HL-60 (cell line): Measurements from ENCODE around the gene GCAT.

Source experiments
- DNase-seq, 2 experiments: peaks; one replicate each; pipeline ENCODE4 v3.0.0-alpha.2; 2010 to 2020; ENCODE audit warnings: low read depth in 1 of 2, low spot score in 1 of 2
- H3K27ac ChIP-seq: fragments of 250-450 bp; sonication (Bioruptor Pico); replicated peaks from 2 replicates; pipeline ENCODE4 v1.5.1; 2020; ENCODE audit warnings: mild to moderate bottlenecking, moderate library complexity
- H3K27me3 ChIP-seq: fragments of 250-450 bp; sonication (Bioruptor Pico); 2 replicates; pipeline ENCODE4 v1.5.1; 2021; ENCODE audit warnings: mild to moderate bottlenecking, moderate library complexity; ENCODE audit not compliant: insufficient read depth, poor library complexity, severe bottlenecking
- H3K4me3 ChIP-seq: replicated peaks from 2 replicates; pipeline ENCODE4 v1.5.1; 2011; ENCODE audit warnings: mild to moderate bottlenecking, control low read depth, low read length; ENCODE audit not compliant: insufficient read depth
- GABPA ChIP-seq: IDR thresholded peaks from 2 replicates; pipeline ENCODE4 v1.6.1; 2012; ENCODE audit warnings: low read depth
- POLR2AphosphoS5 ChIP-seq: IDR thresholded peaks from 2 replicates; pipeline ENCODE4 v1.6.1; 2012; ENCODE audit warnings: low read depth
- SPI1 ChIP-seq: IDR thresholded peaks from 2 replicates; pipeline ENCODE4 v1.6.1; 2012; ENCODE audit warnings: low read depth, mild to moderate bottlenecking, borderline replicate concordance
- TF ChIP-seq, protein P1 (sequence below): IDR thresholded peaks from one replicate; pipeline ENCODE4 v1.5.1; 2011; ENCODE audit warnings: low read length, control low read depth, inconsistent platforms; ENCODE audit not compliant: insufficient read depth
- TF ChIP-seq, protein P2 (sequence below): IDR thresholded peaks from 2 replicates; pipeline ENCODE4 v1.6.1; 2012; ENCODE audit warnings: low read depth; ENCODE audit not compliant: insufficient replicate concordance

Gene GCAT

DNA sequence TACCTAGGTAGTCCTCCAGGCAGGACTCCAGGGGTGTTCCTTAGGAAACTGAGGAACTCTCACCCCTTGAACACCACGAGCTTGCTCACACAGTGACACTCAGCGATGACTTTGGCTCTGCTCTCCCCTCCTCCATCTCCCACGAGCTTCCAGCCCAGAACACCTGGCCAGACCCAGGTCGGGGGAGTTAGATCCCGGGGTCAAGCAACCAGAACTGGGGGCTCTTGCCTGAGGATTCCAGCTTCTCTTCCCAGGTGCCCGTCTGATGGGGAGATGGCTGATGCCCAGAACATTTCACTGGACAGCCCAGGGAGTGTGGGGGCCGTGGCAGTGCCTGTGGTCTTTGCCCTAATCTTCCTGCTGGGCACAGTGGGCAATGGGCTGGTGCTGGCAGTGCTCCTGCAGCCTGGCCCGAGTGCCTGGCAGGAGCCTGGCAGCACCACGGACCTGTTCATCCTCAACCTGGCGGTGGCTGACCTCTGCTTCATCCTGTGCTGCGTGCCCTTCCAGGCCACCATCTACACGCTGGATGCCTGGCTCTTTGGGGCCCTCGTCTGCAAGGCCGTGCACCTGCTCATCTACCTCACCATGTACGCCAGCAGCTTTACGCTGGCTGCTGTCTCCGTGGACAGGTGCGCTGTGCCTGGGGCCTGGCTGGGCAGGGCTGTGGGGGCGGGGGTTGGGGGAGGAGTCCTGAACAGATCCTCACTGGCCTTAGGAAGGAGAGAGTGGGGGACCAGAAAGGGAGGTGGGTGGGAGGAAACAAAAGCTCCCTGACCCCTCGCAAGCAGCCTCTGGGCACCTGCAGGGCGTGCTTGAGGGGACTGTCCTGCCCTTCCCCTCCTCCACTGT, 15.6 kb downstream of the GCAT start, which contains the start of gene GALR3:
Gene GALR3 (plus strand): TSS at position 249 of the 852 bp plus-strand sequence. CDS start 25 bp downstream, at position 274.
- no peak within 1 kb of the TSS for H3K4me3 ChIP-seq
- peaks cover 6% of the 10 kb centered on the region for H3K27me3 ChIP-seq
- DNase-seq, result no peak

DNA sequence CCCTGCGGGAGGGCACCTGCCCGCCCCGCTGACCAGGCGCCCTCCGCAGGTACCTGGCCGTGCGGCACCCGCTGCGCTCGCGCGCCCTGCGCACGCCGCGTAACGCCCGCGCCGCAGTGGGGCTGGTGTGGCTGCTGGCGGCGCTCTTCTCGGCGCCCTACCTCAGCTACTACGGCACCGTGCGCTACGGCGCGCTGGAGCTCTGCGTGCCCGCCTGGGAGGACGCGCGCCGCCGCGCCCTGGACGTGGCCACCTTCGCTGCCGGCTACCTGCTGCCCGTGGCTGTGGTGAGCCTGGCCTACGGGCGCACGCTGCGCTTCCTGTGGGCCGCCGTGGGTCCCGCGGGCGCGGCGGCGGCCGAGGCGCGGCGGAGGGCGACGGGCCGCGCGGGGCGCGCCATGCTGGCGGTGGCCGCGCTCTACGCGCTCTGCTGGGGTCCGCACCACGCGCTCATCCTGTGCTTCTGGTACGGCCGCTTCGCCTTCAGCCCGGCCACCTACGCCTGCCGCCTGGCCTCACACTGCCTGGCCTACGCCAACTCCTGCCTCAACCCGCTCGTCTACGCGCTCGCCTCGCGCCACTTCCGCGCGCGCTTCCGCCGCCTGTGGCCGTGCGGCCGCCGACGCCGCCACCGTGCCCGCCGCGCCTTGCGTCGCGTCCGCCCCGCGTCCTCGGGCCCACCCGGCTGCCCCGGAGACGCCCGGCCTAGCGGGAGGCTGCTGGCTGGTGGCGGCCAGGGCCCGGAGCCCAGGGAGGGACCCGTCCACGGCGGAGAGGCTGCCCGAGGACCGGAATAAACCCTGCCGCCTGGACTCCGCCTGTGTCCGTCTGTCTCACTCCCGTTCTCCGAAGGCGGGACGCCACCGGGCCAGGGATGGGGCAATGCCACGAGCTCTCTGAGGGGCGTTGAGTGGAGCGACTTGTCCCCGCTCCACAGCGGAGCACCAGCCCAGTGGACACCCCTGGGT, 17.2 kb downstream of the GCAT start:
- Histone ChIP-seq H3K27me3 (peaks cover 4% of the 10 kb centered on the region), H3K4me3 (no peak overlapping the region), H3K27ac (no peak overlapping the region)
- TF ChIP-seq, protein P1, sequence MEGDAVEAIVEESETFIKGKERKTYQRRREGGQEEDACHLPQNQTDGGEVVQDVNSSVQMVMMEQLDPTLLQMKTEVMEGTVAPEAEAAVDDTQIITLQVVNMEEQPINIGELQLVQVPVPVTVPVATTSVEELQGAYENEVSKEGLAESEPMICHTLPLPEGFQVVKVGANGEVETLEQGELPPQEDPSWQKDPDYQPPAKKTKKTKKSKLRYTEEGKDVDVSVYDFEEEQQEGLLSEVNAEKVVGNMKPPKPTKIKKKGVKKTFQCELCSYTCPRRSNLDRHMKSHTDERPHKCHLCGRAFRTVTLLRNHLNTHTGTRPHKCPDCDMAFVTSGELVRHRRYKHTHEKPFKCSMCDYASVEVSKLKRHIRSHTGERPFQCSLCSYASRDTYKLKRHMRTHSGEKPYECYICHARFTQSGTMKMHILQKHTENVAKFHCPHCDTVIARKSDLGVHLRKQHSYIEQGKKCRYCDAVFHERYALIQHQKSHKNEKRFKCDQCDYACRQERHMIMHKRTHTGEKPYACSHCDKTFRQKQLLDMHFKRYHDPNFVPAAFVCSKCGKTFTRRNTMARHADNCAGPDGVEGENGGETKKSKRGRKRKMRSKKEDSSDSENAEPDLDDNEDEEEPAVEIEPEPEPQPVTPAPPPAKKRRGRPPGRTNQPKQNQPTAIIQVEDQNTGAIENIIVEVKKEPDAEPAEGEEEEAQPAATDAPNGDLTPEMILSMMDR, result no peak
- TF ChIP-seq POLR2AphosphoS5 (no peak), GABPA (no peak), SPI1 (no peak)
- TF ChIP-seq, protein P2, sequence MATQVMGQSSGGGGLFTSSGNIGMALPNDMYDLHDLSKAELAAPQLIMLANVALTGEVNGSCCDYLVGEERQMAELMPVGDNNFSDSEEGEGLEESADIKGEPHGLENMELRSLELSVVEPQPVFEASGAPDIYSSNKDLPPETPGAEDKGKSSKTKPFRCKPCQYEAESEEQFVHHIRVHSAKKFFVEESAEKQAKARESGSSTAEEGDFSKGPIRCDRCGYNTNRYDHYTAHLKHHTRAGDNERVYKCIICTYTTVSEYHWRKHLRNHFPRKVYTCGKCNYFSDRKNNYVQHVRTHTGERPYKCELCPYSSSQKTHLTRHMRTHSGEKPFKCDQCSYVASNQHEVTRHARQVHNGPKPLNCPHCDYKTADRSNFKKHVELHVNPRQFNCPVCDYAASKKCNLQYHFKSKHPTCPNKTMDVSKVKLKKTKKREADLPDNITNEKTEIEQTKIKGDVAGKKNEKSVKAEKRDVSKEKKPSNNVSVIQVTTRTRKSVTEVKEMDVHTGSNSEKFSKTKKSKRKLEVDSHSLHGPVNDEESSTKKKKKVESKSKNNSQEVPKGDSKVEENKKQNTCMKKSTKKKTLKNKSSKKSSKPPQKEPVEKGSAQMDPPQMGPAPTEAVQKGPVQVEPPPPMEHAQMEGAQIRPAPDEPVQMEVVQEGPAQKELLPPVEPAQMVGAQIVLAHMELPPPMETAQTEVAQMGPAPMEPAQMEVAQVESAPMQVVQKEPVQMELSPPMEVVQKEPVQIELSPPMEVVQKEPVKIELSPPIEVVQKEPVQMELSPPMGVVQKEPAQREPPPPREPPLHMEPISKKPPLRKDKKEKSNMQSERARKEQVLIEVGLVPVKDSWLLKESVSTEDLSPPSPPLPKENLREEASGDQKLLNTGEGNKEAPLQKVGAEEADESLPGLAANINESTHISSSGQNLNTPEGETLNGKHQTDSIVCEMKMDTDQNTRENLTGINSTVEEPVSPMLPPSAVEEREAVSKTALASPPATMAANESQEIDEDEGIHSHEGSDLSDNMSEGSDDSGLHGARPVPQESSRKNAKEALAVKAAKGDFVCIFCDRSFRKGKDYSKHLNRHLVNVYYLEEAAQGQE, result no peak
- no peak for DNase-seq

More for the DNA sequence above, 15.6 kb downstream of the GCAT start, which contains the start of gene GALR3:
- no peak within 1 kb of the TSS for H3K27ac ChIP-seq
- no peak for TF ChIP-seq GABPA
- TF ChIP-seq, protein P1, result no peak

DNA sequence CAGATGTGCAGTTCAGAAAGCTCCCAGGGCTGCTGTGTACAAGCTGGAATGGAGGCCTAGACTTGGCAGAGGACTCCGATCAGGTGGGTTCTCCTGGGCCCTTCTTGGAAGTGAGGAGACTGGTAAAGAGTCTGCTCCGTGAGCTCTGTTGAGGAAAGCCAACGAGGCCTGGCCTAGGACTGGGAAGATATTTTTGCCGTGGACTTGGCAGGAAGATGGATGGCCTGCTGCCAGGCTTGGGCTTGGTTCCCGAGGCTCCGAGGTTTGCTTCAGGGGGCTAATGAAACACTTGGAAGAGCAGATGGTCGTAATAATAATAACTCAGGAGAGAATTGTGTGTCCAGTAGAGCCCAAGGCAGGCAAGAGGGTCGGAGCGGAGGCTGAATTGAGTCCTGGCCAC, 19.3 kb downstream of the GCAT start:
- TF ChIP-seq, protein P2, result no peak
- no peak for TF ChIP-seq POLR2AphosphoS5
- no peak for TF ChIP-seq GABPA
- no peak for TF ChIP-seq SPI1
- TF ChIP-seq, protein P1, result no peak
- Histone ChIP-seq H3K4me3 (no peak overlapping the region), H3K27me3 (peaks cover 4% of the 10 kb centered on the region), H3K27ac (no peak overlapping the region)
- DNase-seq, result no peak
